GM21515 (cell line): ENCODE data around the gene RASAL1.

Experiments used
- ATAC-seq: cut with Tn5 transposase; IDR thresholded peaks from one replicate; pipeline ENCODE4 v1.9.1; 2021; ENCODE audit not compliant: unreplicated experiment

Gene RASAL1

GRCh38 chr12:113162102-113163029 is 26.8 kb upstream of the RASAL1 start:
- ATAC-seq, result no peak

GRCh38 chr12:113161415-113162016 is 26.0 kb upstream of the RASAL1 start:
- ATAC-seq, result no peak

DNA sequence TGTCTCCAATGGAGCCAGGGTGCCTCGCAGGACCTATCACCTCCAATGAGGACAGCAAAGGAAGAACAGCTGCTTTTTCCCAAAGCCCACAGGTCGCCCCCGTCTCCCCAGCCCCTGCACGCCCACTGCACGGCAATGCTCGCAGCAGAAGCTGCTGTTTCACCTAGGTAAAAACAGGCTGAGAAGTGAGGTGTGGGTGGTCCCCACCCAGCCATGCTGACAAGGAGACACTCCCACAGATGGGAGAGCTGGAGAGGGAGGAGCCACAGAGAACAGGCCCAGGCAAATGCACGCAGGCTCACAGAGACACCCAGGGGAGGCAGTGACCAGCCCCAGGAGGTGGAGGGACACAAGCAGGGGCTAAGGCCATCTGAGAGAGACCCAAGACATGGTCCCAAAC is 24.4 kb upstream of the RASAL1 start:
- ATAC-seq, result no peak

DNA sequence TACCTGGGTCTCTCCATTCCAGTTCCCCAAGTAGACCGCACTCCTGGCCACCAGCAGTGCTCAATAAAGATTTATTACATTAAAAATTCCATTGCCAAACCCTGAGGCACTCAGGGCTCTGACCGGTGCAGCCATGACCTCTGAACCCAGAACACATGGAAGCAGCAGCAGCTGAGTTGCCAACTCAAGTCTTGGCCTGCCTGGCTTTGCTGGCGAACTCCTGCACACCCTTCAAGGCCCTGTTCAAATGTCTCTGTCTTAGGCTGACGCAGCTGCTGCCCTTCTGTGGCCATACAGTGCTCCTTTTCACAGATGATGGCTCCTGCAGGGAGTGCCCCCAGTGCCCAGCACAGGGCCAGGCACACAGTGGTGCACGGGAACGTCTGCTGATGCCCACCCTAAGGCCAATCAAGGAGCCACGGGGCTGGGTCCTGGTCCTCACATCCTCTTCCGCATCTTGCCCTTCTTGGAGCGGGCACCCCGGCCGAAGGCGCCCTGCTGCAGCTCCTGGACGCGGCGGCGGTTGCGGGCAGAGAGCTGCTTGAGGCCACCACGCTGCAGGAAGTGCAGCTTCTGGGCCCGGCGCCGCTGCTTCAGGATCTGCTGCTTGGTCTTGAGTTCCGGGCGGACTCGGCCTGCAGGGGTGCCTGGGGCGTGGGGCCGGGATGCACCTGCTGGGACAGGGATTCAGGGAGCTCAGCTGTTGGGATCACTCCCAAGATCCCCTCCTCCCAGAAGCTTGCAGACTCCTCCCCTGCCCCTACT is 23.1 kb upstream of the RASAL1 start:
- no peak for ATAC-seq

GRCh38 chr12:113157218-113157859 is 21.8 kb upstream of the RASAL1 start:
- no peak for ATAC-seq

DNA sequence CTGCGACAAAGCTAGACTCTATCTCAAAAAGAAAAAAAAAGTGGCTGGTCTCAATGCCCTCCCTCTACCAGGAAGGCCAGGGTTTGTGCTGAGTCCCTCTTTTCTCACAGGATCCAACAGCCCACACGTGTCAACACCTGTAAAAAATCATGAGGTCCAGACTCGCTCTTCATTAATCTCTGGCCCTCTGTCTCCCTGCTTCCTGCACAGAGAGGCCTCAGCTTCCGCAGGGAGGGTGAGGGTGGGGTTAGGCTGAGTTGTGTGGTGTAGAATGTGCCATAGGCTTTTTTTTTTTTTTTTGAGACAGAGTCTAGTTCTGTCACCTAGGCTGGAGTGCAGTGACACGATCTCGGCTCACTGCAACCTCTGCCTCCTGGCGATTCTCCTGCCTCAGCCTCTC is 20.1 kb upstream of the RASAL1 start:
- no peak for ATAC-seq

GRCh38 chr12:113155060-113155459 is 19.5 kb upstream of the RASAL1 start:
- ATAC-seq, result no peak

- no peak for ATAC-seq
These were observed 18.9 kb upstream of the RASAL1 start for GRCh38 chr12:113154351-113154973.

DNA sequence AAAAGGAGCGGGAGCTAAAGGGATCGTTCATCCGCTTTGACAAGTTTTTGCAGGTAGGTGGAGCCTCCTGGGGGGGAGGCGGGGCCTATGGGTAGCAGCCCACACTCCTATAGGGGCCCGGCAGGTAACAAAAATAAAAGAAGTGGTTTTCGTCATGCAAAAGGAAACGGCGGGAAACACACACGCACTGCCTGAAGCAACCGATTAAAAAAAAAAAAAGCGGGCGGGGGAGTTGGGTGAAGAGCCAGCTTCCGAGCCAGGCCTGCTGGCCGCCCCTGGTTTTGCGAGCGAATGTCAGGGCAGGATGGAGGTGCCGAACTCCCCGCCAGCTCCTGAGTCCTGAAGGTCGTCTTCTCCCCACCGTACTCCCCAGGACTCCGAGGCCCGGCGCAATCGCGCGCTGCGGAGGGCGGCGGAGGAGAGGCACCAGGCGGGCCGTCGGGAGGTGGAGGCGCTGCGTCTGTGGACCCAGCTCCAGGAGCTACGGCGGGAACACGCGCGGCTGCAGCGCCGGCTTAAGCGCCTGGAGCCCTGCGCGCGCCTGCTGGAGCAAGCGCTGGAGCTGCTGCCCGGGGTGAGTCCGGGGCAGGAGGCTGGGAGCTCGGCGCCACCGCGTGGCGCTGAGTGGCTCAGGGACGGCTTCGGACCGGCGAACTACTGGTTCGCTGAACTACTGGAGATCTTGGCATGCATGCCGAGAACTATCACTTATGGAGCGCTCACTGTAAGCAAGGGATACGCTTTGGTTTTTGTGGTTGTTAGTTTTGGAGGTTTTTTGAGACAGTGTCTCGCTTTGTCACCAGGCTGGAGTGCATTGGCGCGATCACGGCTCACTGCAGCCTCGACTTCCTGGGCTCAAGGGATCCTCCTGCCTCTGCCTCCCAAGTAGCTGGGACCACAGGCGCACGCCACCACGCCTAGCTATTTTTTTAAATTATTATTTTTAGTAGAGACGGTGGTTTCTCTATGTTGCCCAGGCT is 17.6 kb upstream of the RASAL1 start:
- ATAC-seq, result no peak

- ATAC-seq, result no peak
These were observed 16.8 kb upstream of the RASAL1 start for GRCh38 chr12:113152196-113152834.

GRCh38 chr12:113151655-113152054 is 16.1 kb upstream of the RASAL1 start:
- ATAC-seq, result no peak

DNA sequence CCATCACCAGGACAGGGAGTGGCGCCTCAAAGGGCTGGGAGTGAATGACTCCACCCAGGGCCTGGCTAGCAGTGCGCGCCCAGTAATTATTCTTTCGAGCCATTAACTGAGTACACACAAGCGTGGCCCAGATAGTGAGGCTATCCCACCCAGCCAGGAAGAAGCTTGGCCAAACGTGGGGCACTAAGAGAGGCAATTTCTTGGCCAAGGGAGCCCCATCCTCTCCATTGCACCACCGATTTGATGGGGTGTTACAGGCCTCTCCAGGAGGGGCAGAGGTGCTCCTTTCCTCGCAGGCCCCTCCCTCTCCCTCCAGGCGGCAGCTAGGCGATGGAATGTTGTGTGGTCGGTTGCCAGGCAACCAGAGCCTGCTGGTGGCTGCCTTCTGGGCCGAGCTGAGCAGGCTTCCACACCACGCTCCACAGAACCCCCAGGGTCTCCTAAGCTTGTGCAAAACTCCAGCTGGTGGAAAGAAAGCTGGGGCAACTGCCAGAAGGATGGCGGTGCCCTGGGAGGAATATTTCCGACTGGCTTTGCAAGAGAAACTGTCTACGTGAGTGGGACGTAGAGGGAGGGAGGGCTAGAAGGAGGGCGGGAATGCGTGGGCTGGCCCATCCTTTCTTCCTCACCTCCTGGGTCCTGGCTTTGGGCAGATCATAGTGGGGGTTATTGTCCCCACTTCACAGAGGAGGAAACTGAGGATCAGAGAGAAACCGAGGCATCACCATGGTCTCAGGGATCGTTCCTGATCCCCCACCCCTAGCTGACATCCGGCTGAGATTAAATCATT is 14.0 kb upstream of the RASAL1 start, which contains the start of gene CFAP73:
Gene CFAP73, plus strand, starts transcription at position 364 of the 790 bp plus-strand sequence. Its CDS starts 134 bp downstream, at position 498.
- no peak for ATAC-seq

- ATAC-seq, result no peak
These were observed 11.4 kb upstream of the RASAL1 start for GRCh38 chr12:113146999-113147398.

DNA sequence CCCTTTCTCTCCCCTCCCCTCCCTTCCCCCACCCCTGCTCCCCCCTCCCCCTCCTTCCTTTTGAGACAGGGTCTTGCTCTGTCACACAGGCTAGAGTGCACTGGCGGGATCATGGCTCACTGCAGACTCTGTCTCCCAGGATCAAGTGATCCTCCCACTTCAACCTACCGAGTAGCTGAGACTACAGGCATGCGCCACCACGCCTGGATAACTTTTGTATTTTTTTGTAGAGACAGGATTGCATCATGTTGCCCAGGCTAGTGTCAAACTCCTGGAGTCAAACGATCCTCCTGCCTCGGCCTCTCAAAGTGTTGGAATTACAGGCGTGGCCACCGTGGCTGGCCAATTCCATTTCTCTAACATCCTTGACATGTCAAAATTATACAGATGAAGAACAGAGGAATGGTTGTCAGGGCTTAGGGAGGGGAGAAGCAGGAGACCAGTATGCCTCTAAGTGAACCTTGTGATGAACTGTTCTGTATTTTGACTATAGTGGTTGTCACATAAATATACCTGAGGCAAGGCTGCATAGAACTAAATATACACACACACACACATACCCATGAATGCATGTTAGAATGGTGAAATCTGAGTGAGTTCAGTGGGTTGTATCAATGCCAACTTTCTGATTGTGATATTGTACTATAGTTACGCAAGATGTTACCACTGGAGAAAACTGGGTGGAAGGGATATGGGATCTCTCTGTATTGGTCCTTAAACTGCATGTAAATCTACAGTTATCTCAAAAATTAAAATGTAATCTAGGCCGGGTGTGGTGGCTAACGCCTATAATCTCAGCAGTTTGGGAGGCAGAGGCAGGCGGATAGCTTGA is 10.4 kb upstream of the RASAL1 start:
- ATAC-seq, result no peak

DNA sequence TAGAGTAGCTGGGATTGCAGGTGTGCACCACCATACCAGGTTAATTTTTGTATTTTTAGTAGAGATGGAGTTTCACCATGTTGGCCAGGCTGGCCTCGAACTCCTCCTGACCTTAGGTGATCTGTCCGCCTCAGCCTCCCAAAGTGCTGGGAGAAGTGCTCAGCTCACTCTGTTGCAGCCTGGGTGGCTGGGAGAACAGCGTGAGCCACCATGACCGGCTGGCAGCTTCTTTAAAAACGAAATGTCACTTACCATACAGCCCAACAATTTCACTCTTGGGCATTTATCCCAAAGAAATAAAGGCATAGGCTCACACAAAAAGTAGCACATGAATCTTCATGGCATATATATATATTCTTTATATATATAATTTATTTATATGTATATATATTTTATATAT is 9.2 kb upstream of the RASAL1 start:
- ATAC-seq, result no peak

- no peak for ATAC-seq
These were observed 8.4 kb upstream of the RASAL1 start for GRCh38 chr12:113143959-113144358.

- ATAC-seq, result no peak
These were observed 7.3 kb upstream of the RASAL1 start for GRCh38 chr12:113142886-113143332.
